HCT116 (cell line): ENCODE results near the gene SORBS1. TPM values are rescaled to one million over a fixed set of nuclear protein-coding genes. Genes with fewer than 3 reads are reported as not detected.

Source experiments
- ATAC-seq: fragments of 200-7000 bp; cut with Tn5 transposase; 2 replicates; pipeline ENCODE4 v1.9.1; 2020; ENCODE audit warnings: mild to moderate bottlenecking, moderate library complexity
- BruUV-seq: library from RNA; stranded (reverse); fragments of 400-500 nt; replicated peaks from 2 replicates; lab custom pipeline; 2021; lab: Mats Ljungman, UMichigan
- CTCF ChIA-PET: fragments of 300-600 bp; sonication (Branson Sonifier 250); formaldehyde crosslinking; loops from one replicate; lab custom pipeline; 2021; ENCODE audit warnings: antibody characterized with exemption; lab: Charles Lee
- POLR2A ChIA-PET: fragments of 300-600, 350-600 bp; sonication (Branson Sonifier 250); formaldehyde crosslinking; loops from one replicate; lab custom pipeline; 2021; ENCODE audit warnings: antibody characterized with exemption; lab: Charles Lee
- RAD21 ChIA-PET, 2 experiments: fragments of 300-600 bp; sonication (Branson Sonifier 250); formaldehyde crosslinking; loops; one replicate each; lab custom pipeline; 2023; ENCODE audit warnings: low total read pairs in 2 of 2; ENCODE audit not compliant: uncharacterized antibody in 2 of 2, unreplicated experiment in 2 of 2, low non-redundant PET in 1 of 2; lab: Charles Lee
- DNase-seq: peaks from one replicate; pipeline ENCODE4 v3.0.0-alpha.2; 2010; ENCODE audit warnings: low read depth, low spot score
- H2AFZ ChIP-seq: fragments of 200-600 bp; shearing (Covaris generic), sonication (generic); 2 replicates; pipeline ENCODE4 v1.6.1; 2017; ENCODE audit warnings: low read depth, mixed run types, mixed read lengths, antibody characterized with exemption, low read length; ENCODE audit not compliant: poor library complexity, severe bottlenecking
- H3K27ac ChIP-seq: 2 replicates; pipeline ENCODE4 v1.5.1; 2012; ENCODE audit warnings: low read depth, low read length
- H3K27me3 ChIP-seq: fragments of 200-600 bp; sonication (generic); 2 replicates; pipeline ENCODE4 v1.6.1; 2016; ENCODE audit warnings: mixed run types, low read length, mixed read lengths; ENCODE audit not compliant: insufficient read depth
- H3K36me3 ChIP-seq, 2 experiments: fragments of 200-500 bp in 1 of 2; fragments of 200-600 bp in 1 of 2; sonication (Bioruptor generic) in 1 of 2; sonication (generic) in 1 of 2; 2 replicates each; pipeline versions ENCODE4 v1.5.1 to v1.6.1; 2014 to 2016; ENCODE audit warnings: low read length in 2 of 2, inconsistent platforms in 1 of 2, mixed read lengths in 1 of 2, mixed run types in 1 of 2; ENCODE audit not compliant: insufficient read depth in 2 of 2, control insufficient read depth in 1 of 2
- H3K4me1 ChIP-seq, 2 experiments: fragments of 200-600 bp in 1 of 2; sonication (generic) in 1 of 2; 2 replicates each; pipeline versions ENCODE4 v1.5.1 to v1.6.1; 2012 to 2017; ENCODE audit warnings: low read length in 2 of 2, inconsistent platforms in 1 of 2, mild to moderate bottlenecking in 1 of 2, mixed read lengths in 1 of 2, mixed run types in 1 of 2, moderate library complexity in 1 of 2; ENCODE audit not compliant: insufficient read depth in 2 of 2, control insufficient read depth in 1 of 2
- H3K4me2 ChIP-seq: fragments of 200-600 bp; sonication (generic); 2 replicates; pipeline ENCODE4 v1.6.1; 2017; ENCODE audit warnings: mixed run types, low read length, mixed read lengths
- H3K4me3 ChIP-seq, 2 experiments: fragments of 200-600 bp in 1 of 2; sonication (generic) in 1 of 2; replicated peaks in 1 of 2; 2 replicates each; pipeline ENCODE4 v1.5.1; 2011 to 2016; ENCODE audit warnings: low read length in 2 of 2, control low read depth in 1 of 2, low read depth in 1 of 2, mild to moderate bottlenecking in 1 of 2, mixed read lengths in 1 of 2, mixed run types in 1 of 2
- H3K79me2 ChIP-seq: fragments of 200-600 bp; sonication (generic); 2 replicates; pipeline ENCODE4 v1.6.1; 2017; ENCODE audit warnings: mild to moderate bottlenecking, mixed run types, low read length, moderate library complexity, mixed read lengths; ENCODE audit not compliant: insufficient read depth
- H3K9ac ChIP-seq: fragments of 200-600 bp; sonication (generic); 2 replicates; pipeline ENCODE4 v1.6.1; 2016; ENCODE audit warnings: low read length, mixed read lengths
- H3K9me2 ChIP-seq: fragments of 200-600 bp; sonication (generic), shearing (Covaris generic); 2 replicates; pipeline ENCODE4 v1.6.1; 2017; ENCODE audit warnings: mixed run types, mild to moderate bottlenecking, moderate library complexity; ENCODE audit not compliant: insufficient read depth
- H3K9me3 ChIP-seq, 2 experiments: fragments of 200-500 bp in 1 of 2; fragments of 200-600 bp in 1 of 2; sonication (Bioruptor generic) in 1 of 2; sonication (generic) in 1 of 2; 2 replicates each; pipeline ENCODE4 v1.6.1; 2014 to 2017; ENCODE audit warnings: low read length in 2 of 2, mixed read lengths in 2 of 2, inconsistent platforms in 1 of 2, low read depth in 1 of 2, mild to moderate bottlenecking in 1 of 2, mixed run types in 1 of 2, moderate library complexity in 1 of 2; ENCODE audit not compliant: control insufficient read depth in 1 of 2, insufficient read depth in 1 of 2
- H4K20me1 ChIP-seq: fragments of 200-600 bp; sonication (generic), shearing (Covaris generic); 2 replicates; pipeline ENCODE4 v1.6.1; 2017; ENCODE audit warnings: mixed run types, mild to moderate bottlenecking, moderate library complexity; ENCODE audit not compliant: insufficient read depth
- CBX3 ChIP-seq: IDR thresholded peaks from 2 replicates; pipeline ENCODE4 v1.6.1; 2012; ENCODE audit warnings: low read depth
- EZH2phosphoT487 ChIP-seq: fragments of 200-600 bp; IDR thresholded peaks from 2 replicates; pipeline ENCODE4 v1.6.1; 2018; ENCODE audit warnings: antibody characterized with exemption, borderline replicate concordance
- JUND ChIP-seq: IDR thresholded peaks from 2 replicates; pipeline ENCODE4 v1.6.1; 2012
- POLR2AphosphoS5 ChIP-seq: IDR thresholded peaks from 2 replicates; pipeline ENCODE4 v1.6.1; 2011; ENCODE audit warnings: mild to moderate bottlenecking, low read depth, low read length, moderate library complexity
- RAD21 ChIP-seq: IDR thresholded peaks from 2 replicates; pipeline ENCODE4 v1.6.1; 2012; ENCODE audit warnings: low read depth, mild to moderate bottlenecking
- SIN3A ChIP-seq: IDR thresholded peaks from 2 replicates; pipeline ENCODE4 v1.6.1; 2012; ENCODE audit warnings: low read depth
- TCF7L2 ChIP-seq: IDR thresholded peaks from 2 replicates; pipeline ENCODE4 v1.7.0; 2011; ENCODE audit warnings: borderline replicate concordance, inconsistent platforms; ENCODE audit not compliant: insufficient read depth, insufficient read length; ENCODE audit errors: extremely low read depth
- YY1 ChIP-seq: IDR thresholded peaks from 2 replicates; pipeline ENCODE4 v1.6.1; 2011; ENCODE audit warnings: low read length, low read depth, moderate library complexity, mild to moderate bottlenecking; ENCODE audit not compliant: insufficient replicate concordance; ENCODE audit errors: extremely low read depth
- ZBTB33 ChIP-seq: IDR thresholded peaks from 2 replicates; pipeline ENCODE4 v1.6.1; 2011; ENCODE audit warnings: mild to moderate bottlenecking, low read length, moderate library complexity; ENCODE audit not compliant: insufficient replicate concordance; ENCODE audit errors: extremely low read depth
- ZFX ChIP-seq: fragments of 450-650 bp; IDR thresholded peaks from 2 replicates; pipeline ENCODE4 v1.6.1; 2017
- intact Hi-C: fragments of 100-400 bp; cut with micrococcal nuclease; formaldehyde crosslinking; loops from 2 replicates; pipeline ENCODE4 v1.10.0; 2022
- total RNA-seq: library from RNA; stranded (reverse); gene quantifications from one replicate; pipeline ENCODE4 v1.2.1, GENCODE V29; 2021; ENCODE audit not compliant: unreplicated experiment
- TF ChIP-seq, protein P1 (sequence below): IDR thresholded peaks from 2 replicates; pipeline ENCODE4 v1.6.1; 2012
- TF ChIP-seq, protein P2 (sequence below): IDR thresholded peaks from 2 replicates; pipeline ENCODE4 v1.6.1; 2012; ENCODE audit warnings: low read depth

The SORBS1 gene
- total RNA-seq, 1 experiment from 2014 or later: 3.4 TPM

DNA sequence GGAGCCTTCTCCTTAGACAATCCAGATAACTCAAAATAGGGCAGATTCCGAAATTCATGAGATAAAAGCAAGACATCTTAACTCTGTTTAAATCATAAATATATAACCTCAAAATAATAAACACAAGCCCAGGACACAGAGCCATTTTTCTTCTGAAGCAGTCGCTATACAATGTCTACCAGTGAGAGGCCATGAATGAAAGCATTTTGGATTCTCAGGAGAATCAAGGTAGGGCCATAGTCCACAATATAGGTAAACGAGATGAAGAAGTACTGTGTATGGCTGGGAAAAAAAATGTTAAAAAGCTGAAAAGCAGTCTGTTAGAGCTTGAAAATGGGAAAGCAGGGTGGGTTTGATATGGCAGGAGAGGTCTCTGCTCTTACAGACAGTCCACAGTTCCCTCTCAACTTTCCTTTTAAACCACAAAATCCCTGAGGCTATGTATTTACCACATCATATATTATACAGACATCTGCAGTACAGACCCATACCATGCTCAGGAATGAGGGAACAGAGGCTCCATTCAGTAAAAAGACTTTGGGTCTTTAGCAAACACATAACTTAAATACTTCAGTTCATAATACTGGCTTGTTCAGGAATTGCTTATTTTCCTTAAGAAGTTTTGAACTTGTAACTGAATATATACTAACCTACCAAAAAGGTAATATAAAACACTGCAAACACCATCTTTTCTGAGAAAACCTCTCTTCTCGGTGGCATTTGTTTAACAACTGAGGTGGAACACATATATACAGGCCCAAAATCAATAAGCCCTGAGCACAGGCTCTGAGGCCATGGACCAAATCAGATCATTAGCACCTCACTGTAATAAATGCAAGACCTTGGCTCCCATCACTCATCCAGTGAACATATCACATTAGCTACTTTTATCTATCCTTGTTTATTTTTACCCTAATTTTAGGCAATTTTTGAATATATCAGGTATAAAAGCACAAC lies 109.3 kb downstream of the SORBS1 start:
- no peak overlapping the region for H3K27ac ChIP-seq
- POLR2A ChIA-PET: no interaction called here

More for the DNA sequence above, 109.3 kb downstream of the SORBS1 start:
- H3K79me2 ChIP-seq: no peaks in the 10 kb centered on the region
- TF ChIP-seq JUND: no peak
- no peak for TF ChIP-seq ZFX
- TF ChIP-seq EZH2phosphoT487: no peak
- TF ChIP-seq ZBTB33: no peak
- TF ChIP-seq TCF7L2: no peak
- TF ChIP-seq POLR2AphosphoS5: no peak
- no peak for TF ChIP-seq YY1
- TF ChIP-seq, protein P1, sequence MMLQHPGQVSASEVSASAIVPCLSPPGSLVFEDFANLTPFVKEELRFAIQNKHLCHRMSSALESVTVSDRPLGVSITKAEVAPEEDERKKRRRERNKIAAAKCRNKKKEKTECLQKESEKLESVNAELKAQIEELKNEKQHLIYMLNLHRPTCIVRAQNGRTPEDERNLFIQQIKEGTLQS: no peak
- no peak for TF ChIP-seq CBX3
- no peak for TF ChIP-seq RAD21
- no peak for TF ChIP-seq SIN3A
- TF ChIP-seq, protein P2, sequence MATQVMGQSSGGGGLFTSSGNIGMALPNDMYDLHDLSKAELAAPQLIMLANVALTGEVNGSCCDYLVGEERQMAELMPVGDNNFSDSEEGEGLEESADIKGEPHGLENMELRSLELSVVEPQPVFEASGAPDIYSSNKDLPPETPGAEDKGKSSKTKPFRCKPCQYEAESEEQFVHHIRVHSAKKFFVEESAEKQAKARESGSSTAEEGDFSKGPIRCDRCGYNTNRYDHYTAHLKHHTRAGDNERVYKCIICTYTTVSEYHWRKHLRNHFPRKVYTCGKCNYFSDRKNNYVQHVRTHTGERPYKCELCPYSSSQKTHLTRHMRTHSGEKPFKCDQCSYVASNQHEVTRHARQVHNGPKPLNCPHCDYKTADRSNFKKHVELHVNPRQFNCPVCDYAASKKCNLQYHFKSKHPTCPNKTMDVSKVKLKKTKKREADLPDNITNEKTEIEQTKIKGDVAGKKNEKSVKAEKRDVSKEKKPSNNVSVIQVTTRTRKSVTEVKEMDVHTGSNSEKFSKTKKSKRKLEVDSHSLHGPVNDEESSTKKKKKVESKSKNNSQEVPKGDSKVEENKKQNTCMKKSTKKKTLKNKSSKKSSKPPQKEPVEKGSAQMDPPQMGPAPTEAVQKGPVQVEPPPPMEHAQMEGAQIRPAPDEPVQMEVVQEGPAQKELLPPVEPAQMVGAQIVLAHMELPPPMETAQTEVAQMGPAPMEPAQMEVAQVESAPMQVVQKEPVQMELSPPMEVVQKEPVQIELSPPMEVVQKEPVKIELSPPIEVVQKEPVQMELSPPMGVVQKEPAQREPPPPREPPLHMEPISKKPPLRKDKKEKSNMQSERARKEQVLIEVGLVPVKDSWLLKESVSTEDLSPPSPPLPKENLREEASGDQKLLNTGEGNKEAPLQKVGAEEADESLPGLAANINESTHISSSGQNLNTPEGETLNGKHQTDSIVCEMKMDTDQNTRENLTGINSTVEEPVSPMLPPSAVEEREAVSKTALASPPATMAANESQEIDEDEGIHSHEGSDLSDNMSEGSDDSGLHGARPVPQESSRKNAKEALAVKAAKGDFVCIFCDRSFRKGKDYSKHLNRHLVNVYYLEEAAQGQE: no peak
- TF ChIP-seq, all 23 proteins: peak for 0
- RAD21 ChIA-PET: no interaction called here
- peaks cover 0 to under 1% of the 10 kb centered on the region in 2 experiments; a peak in 2 of 4 replicates for H3K4me1 ChIP-seq
- DNase-seq (no peak), ATAC-seq (no peak)
- CTCF ChIA-PET: no interaction called here
- H3K4me3 ChIP-seq: no peak overlapping the region
- H3K9me2 ChIP-seq: no peaks in the 10 kb centered on the region
- no peaks in the 10 kb centered on the region for H3K27me3 ChIP-seq
- H3K4me2 ChIP-seq: no peak overlapping the region
- no peak overlapping the region for H3K9ac ChIP-seq
- no TSS peak for BruUV-seq
- H3K9me3 ChIP-seq: no peaks in the 10 kb centered on the region
- no peaks in the 10 kb centered on the region for H3K36me3 ChIP-seq
- intact Hi-C loops: no loop called here
- no peaks in the 10 kb centered on the region for H4K20me1 ChIP-seq
- no peak overlapping the region for H2AFZ ChIP-seq
